Measurements from ENCODE around the gene PSMA3.

GRCh38 chr14:58200846-58201245 lies 43.8 kb upstream of the PSMA3 start:
- TF ChIP-seq ETV6 (IDR thresholded peaks at IDR 0.05; ENCODE audit: borderline replicate concordance in 1 of 2, low read depth in 2 of 2, low read length in 1 of 2), result no peak
- TF ChIP-seq ETV6 (CRISPR knock-in tag; IDR thresholded peaks at IDR 0.05; ENCODE audit: borderline replicate concordance), result no peak
- TF ChIP-seq SNIP1 (IDR thresholded peaks at IDR 0.05; ENCODE audit: low read depth), result no peak
- no peak for TF ChIP-seq MYNN (IDR thresholded peaks at IDR 0.05)
- TF ChIP-seq MYNN (CRISPR knock-in tag; IDR thresholded peaks at IDR 0.05), result no peak
- no peak for TF ChIP-seq RBBP5 (IDR thresholded peaks at IDR 0.05; ENCODE audit: borderline replicate concordance, insufficient read depth, low read length, poor library complexity, severe bottlenecking)
- no peak for TF ChIP-seq CTCF (IDR thresholded peaks at IDR 0.05 in 2 of 3, conservative IDR thresholded peaks at IDR 0.05 in 1 of 3; ENCODE audit: insufficient read depth in 2 of 3, low read depth in 1 of 3, low read length in 3 of 3)
- TF ChIP-seq EGR1 (conservative IDR thresholded peaks at IDR 0.05), result no peak
- no peak for TF ChIP-seq SIN3A (IDR thresholded peaks at IDR 0.05; ENCODE audit: borderline replicate concordance in 2 of 2, control insufficient read depth in 1 of 2, low read depth in 2 of 2, low read length in 2 of 2)
- TF ChIP-seq SRF (CRISPR knock-in tag; IDR thresholded peaks at IDR 0.05), result no peak
- no peak for TF ChIP-seq E2F5 (CRISPR knock-in tag; IDR thresholded peaks at IDR 0.05)
- no peak for TF ChIP-seq BRD9 (IDR thresholded peaks at IDR 0.05; ENCODE audit: low read depth, partially characterized antibody)

Measured in K562 (cell line).